GM19238 (cell line): ENCODE measurements around the gene NKAIN2.
"Not testable (repeated sequence)": the region's sequence is repeated elsewhere in the genome, so short reads cannot be mapped to it uniquely, and the experiment has no call there.

Experiments
- DNase-seq: peaks from one replicate; pipeline ENCODE4 v3.0.0; 2011; ENCODE audit warnings: low spot score; ENCODE audit not compliant: insufficient read length

The NKAIN2 gene

GRCh38 chr6:123956492-123957139, 153.0 kb downstream of the NKAIN2 start:
- DNase-seq, result no peak

GRCh38 chr6:123962508-123962907, 158.8 kb downstream of the NKAIN2 start:
- DNase-seq, result no peak

GRCh38 chr6:123965894-123966293, 162.2 kb downstream of the NKAIN2 start:
- DNase-seq, result no peak

GRCh38 chr6:123966618-123967017, 163.0 kb downstream of the NKAIN2 start:
- DNase-seq, result no peak

- DNase-seq, result no peak
These were observed 164.2 kb downstream of the NKAIN2 start for GRCh38 chr6:123967905-123968304.

- DNase-seq, result no peak
These were observed 169.1 kb downstream of the NKAIN2 start for GRCh38 chr6:123972600-123973294.

- no peak for DNase-seq
These were observed 176.6 kb downstream of the NKAIN2 start for GRCh38 chr6:123980311-123980710.

GRCh38 chr6:123986938-123987337, 183.3 kb downstream of the NKAIN2 start:
- DNase-seq, result no peak

GRCh38 chr6:123989918-123990317, 186.3 kb downstream of the NKAIN2 start:
- not testable (repeated sequence) for DNase-seq

- no peak for DNase-seq
These were observed 186.7 kb downstream of the NKAIN2 start for GRCh38 chr6:123990376-123990775.

- DNase-seq, result no peak
These were observed 190.5 kb downstream of the NKAIN2 start for GRCh38 chr6:123994168-123994567.

- no peak for DNase-seq
These were observed 191.4 kb downstream of the NKAIN2 start for GRCh38 chr6:123994891-123995635.

- no peak for DNase-seq
These were observed 193.6 kb downstream of the NKAIN2 start for GRCh38 chr6:123997223-123997622.

- DNase-seq, result no peak
These were observed 198.9 kb downstream of the NKAIN2 start for GRCh38 chr6:124002377-124003081.

- no peak for DNase-seq
These were observed 203.6 kb downstream of the NKAIN2 start for GRCh38 chr6:124007266-124007665.

GRCh38 chr6:124008000-124008987, 204.6 kb downstream of the NKAIN2 start:
- DNase-seq, result no peak

GRCh38 chr6:124008988-124009765, 205.5 kb downstream of the NKAIN2 start:
- no peak for DNase-seq

- DNase-seq, result no peak
These were observed 206.9 kb downstream of the NKAIN2 start for GRCh38 chr6:124010574-124010973.

- no peak for DNase-seq
These were observed 207.5 kb downstream of the NKAIN2 start for GRCh38 chr6:124011180-124011579.

GRCh38 chr6:124022051-124022450, 218.4 kb downstream of the NKAIN2 start:
- DNase-seq, result not testable (repeated sequence)
